GM18519 (cell line): ENCODE measurements around the gene HDAC10.

Source experiments
- ATAC-seq: cut with Tn5 transposase; IDR thresholded peaks from one replicate; pipeline ENCODE4 v1.9.1; 2021; ENCODE audit warnings: mild to moderate bottlenecking, moderate library complexity; ENCODE audit not compliant: unreplicated experiment, low FRiP score

Gene HDAC10

DNA sequence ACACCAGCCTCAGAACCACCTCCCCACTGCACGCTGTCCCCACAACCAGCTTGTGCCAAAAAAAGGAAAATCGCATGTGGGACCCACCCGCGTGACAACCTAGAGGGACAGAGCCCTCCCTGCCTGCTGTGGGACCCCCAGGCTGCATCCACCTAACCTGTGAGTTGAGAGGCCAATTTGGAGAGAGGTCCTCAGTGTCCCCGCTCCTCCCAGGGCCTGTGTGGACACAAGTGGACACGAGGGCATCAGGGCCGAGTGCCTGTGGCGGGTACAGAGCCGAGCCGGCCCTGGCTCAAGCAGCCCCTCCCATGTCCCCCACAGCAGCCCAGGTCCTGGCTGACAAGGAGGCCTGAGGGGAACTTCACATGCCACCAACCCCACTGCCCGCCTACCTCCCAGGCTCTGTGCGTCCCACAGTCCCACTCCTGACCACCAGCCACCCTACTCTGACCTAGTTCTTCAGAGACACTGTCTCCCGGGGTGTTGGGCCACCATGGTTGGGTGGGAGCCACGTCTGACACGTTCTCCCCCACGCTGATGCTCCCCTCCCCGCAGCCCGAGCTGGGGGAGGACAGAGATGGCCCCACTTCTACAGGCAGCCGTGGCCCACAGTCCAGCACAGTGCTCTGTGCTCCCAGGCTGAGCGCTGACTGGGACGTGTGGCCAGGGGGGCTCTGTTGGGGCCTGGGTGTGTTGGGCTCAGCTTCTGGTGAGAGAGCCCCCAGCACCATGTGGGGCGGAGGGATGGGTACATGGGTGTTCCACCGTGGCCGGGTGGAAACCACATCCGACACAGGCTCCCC, 31.1 kb downstream of the HDAC10 start:
- ATAC-seq, result no peak

DNA sequence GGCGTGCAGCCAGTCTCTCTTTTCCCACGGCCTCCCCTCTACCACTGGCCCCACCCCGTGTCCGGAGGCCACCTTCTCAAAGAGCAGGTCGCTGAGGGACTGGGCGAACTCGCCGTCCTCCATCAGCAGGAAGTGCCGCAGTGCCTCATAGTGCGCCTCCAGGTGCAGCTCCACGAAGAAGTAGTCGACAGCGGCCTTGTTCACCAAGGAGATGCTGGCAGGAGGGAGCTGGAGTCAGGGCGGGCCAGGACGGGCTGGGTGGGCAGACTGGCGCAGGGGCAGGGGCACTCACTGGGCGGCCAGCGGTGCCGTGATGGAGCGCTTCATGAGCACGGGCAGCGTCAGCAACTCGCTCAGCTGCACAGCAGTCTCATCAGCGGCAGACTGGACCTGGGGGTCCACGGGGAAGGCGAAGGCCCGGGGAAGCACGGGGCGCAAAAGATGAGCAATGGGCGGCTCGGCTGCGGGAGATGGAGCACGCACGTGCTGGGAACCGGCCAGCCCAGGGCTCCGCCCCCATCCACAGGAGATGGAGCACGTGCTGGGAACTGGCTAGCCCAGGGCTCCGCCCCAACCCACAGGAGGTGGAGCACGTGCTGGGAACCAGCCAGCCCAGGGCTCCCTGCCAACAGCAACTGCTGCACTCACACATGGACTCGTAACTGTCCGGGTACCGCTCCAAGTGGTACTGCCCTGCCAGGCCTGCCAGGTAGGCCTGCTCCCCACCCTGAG, 31.9 kb downstream of the HDAC10 start:
- no peak for ATAC-seq

DNA sequence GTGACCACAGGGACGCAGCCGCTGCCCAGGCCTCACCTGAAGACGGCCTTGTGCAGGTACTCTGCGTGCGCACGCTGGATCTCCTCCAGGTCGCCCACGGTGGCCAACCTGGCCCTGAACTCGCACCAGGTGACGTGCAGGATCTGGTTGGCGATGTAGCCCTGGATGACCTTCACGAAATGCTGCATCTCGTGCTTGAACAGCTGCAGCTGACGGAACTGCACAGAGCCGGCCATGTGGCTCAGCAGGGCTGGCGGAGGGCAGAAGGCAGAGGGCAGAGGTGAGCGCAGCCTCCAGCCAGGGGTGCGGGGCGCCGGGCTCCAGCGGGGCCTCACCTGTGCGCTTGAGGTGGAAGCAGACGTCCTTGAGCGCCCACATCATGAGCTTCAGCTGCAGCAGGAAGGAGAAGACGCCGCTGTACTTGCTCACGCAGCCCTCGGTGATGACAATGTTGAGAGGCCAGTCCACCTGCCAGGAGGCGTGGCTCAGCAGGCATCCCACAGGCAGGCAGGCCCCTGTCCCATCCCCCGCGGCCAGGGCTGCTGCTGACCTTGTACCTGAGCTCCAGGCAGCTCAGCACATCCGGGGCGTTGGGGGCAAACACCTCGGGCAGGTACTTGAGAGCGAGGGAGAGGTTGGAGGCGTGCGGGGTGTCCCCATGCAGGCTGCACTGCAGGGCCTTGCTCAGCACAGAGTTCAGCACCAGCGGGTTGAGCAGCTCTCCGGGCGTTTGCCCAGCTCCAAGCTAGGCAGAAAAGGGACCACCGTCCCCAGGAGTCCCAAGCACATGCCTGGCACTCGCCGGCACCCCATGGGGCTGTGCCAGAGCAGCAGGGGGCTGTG, 32.7 kb downstream of the HDAC10 start:
- ATAC-seq, result no peak

DNA sequence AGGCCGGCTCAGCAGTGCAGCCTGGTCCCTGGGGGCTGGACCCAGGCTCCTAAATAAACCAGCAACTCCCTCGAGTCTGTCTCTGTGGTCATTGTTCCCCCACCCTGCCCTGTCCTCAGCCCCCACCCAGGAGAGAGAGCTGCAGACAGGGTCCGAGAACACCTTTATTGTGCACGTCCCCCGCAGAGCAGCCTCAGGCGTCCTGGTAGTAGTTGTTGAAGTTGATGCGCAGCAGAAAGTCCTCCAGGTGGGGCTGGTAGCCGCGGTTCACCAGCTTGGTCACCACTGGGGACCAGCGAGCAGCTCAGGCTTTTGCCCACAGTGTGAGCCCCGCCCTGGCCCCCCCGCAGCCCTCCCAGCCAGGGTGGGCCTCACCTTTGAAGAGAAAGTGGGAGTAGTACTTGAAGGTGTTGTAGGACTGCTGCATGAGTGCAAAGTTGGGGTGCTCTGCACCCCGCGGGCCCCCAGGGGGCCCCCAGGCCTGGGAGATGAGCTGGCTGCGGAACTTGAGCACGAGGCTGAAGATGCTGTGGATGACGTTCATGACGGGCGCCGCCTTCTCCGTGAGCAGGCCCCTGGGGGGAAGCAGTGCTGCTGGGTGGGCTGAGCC, 33.4 kb downstream of the HDAC10 start:
- ATAC-seq, result no peak

DNA sequence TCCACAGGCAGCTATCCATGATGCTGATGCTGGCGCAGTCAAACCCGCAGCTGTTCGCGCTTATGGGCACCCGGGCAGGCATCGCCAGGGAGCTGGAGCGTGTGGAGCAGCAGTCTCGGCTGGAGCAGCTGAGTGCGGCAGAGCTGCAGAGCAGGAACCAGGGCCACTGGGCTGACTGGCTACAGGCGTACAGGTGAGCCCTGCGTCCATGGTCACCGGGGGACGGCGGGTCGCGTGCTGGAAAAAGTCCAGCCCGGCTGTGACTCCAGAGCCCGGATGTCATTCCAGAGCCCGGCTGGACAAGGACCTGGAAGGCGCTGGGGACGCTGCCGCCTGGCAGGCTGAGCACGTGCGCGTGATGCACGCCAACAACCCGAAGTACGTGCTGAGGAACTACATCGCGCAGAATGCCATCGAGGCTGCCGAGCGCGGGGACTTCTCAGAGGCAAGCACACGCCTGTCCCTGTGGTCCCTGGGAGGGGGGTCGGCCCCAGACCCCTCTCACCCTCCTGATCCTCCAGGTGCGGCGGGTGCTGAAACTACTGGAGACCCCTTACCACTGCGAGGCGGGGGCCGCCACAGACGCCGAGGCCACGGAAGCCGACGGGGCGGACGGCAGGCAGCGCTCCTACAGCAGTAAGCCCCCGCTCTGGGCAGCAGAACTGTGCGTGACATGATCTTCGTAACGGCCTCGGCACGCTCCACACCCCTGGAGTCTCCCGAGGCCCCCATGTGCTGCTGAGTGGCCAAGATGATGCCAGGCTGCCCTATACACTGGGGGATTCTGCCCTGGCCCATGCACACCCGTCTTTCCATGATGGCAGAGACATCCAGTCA, 34.2 kb downstream of the HDAC10 start:
- ATAC-seq, result no peak

DNA sequence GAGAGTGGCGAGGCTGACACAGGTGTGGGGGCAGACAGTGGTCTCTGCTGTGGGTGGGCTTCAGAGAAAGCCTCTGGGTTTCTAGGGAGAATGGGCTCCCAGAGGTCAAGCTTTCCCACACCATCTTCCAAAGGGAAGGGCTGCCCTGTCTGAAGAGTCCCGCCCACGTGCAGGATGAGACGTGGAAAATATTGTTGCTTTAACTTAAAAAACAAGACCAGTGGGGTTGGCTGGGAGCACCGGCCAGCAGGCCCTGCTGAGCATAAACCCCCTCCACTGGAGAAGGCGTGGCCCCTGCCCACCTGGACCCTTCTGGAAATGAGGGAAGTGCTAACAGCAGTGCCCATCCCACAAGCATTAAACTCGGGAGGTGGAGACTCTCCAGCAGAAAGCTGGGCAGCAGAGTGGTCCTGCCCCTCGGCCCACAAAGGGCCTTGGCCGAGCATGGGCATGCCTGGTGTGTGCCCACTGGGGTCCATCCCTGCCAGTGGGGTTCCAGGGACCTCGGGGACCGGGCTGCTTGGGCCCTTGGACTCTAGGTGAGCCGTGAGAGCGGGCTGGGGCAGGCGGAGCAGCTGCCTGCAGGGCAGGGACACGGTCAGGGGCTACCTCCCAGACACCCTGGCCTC, 34.9 kb downstream of the HDAC10 start:
- ATAC-seq, result no peak

DNA sequence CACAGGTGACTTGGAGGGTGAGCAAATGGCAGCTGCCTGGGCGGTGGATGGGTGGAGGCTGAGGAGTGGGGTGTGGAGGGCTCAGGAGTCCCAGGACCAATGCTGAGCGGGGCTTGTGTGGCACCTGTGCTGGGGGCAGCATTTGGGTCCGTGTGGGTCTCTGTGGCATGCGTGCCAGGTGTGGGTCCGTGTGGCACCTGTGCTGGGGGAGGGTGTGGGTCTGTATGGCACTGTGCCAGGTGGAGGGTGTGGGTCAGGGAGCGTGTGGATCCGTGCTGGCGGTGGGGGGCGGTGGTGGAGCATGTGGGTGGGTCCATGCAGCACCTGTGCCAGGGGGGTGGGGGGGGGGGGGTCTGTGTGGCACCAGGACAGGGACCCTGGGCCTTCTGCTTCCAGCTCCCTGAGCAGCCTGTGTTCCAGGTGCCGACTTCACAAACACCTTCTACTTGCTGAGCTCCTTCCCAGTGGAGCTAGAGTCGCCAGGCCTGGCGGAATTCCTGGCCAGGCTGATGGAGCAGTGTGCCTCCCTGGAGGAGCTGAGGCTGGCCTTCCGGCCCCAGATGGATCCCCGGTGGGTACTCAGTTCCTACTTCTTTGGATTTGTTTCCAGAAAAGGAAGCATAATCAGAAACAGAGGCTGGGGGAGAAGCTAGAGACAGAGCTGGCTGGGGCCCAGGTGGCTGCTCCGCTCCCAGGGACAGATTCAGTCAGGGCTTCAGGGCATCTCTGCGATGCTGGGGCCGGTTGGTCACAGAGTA, 35.6 kb downstream of the HDAC10 start:
- no peak for ATAC-seq

DNA sequence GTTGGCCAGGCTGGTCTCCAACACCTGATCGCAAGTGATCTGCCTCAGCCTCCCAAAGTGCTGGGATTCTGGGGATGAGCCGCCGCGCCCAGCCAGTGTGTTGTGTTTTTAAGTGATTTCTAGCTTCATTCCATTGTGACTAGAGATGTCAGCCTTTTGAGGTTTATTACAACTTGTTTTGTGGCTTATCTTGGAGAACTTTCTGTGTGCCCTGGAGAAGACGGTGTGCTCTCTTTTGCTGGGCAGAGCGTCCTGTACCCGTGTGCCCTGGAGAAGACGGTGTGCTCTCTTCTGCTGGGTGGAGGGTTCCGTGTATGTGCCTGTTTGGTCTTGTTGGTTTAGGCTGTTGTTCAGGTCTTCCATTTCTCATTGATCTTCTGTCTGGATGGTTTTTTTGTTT, 37.8 kb downstream of the HDAC10 start:
- ATAC-seq, result no peak

DNA sequence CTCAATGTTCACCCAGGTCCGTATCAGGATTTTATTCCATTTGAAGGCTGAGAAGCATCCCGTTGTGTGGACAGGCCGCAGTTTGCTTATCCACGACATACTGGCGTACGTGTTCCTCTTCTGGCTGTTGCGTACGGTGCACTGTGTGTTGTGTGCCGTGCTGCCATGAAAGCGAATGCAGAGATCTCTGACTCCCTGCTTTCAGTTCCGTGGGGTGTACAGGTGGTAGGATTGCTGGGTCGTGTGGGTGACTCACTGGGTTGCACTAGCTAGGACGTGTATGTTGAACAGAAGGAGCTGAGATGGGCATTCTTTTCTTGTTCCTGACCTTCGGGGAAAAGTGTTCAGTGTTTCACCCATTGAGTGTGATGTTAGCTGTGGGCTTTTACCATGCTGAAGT, 39.9 kb downstream of the HDAC10 start:
- ATAC-seq, result no peak

DNA sequence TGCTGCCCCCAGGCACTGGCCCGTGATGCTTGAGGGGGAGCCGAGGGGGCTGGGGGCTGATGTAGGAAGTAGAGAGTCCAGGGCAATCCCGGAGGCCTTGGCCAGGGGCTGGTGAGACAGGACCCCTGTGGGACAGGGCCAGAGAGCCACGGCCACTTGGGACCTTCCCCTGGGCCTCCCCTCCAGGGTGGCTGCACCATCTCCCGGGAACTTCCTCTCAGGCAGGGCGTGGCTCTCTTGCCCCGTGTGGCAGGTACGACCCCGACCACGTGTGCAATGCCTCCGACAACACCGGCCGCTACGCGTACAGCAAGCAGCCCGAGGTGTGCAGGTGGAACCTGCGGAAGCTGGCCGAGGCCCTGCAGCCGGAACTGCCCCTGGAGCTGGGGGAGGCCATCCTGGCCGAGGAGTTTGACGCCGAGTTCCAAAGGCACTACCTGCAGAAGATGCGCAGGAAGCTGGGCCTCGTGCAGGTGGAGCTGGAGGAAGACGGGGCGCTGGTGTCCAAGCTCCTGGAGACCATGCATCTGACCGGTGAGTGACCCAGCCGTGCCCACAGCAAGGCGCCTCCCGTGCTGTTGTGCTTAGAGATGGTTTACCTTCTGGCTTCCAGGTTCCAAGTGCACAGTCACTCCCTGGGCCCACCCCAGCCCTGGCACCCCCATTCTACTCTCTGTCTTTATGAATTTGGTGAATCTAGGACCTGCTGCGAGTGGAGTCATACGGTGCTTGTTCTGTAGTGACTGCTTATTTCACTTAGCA, 40.5 kb downstream of the HDAC10 start:
- no peak for ATAC-seq

DNA sequence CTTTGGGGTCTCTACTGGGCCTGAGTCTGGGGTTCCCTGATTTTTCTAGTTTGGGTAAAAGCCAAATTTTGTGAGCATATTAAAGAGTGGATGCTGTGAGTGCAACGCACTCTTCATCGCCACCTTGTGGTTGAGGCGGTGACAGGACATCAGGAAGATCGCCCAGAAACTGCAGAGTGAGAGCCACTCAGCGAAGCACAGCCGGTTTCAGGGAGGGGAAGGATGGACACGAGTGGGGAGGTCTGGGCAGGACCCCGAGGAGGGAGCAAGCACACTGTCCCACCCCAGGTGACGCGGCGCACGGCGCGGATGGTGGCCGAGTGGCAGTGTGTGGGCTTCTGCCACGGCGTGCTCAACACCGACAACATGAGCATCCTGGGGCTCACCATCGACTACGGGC, 41.2 kb downstream of the HDAC10 start:
- ATAC-seq, result no peak

DNA sequence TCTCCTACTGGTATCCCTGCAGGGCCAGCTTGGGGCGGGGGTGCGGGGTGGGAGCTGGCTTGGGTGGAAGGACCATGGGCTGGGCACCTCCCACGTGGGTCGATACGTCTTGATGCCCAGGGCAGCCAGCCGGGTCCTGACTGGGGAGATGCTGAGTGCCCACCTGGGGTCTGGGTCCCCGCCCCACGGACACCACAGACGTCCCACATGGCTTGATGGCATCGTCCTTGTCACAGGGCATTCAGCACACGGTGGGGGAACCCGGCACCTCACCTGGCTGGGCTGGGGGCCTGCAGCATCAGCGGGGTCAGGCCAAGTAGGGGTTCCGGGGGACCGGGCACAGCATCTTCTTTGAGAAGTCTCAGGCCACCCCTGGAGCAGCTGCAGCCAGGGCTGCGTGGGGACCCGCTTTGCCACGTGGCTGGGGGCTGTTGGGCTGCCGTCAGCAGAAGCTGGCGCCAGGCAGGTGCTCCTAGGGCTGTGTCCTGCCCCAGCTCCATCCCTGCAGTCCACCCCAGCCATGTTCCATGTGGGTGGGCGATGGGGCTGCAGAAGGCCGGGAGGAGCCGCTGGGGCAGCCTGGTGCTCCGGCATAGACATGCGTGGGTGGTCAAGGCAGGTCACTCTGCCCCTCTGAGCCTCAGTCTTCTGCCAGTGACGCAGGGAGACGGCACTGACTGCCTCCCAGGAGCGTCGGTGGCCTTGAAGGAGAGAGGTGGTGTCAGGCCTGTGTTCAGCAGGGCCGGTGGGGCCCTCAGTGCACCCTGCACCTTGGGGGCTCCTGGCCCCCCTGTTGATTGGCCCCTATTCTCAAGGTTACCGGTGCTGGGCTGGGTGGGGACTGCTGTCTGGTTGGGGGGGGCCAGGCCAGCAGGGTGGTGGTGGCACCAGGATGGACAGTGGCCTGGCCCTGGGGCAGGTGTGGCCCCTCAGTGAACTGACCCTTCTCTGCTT, 41.8 kb downstream of the HDAC10 start:
- no peak for ATAC-seq

DNA sequence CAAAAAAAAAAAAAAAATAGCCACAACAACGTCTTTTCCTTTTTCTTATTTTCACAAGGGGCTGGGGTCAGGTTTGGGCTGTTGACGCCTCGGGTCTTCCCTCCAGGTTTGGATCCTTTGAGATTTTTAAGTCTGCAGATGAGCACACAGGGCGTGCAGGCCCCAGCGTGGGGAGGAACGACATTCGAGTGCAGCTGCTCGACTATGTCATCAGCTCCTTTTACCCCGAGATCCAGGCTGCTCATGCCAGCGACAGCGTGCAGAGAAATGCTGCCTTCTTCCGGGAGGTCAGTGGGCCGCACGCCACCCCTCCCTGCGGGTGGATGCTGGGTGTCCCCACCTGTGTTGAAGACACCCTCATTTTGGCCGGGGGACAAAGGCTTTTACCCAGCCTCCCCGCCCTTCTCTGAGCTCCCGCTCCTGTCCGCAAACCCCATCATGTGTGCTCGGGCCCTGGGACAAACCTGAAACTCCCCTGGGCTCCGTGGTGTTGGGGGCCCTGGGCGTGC, 42.6 kb downstream of the HDAC10 start:
- no peak for ATAC-seq

DNA sequence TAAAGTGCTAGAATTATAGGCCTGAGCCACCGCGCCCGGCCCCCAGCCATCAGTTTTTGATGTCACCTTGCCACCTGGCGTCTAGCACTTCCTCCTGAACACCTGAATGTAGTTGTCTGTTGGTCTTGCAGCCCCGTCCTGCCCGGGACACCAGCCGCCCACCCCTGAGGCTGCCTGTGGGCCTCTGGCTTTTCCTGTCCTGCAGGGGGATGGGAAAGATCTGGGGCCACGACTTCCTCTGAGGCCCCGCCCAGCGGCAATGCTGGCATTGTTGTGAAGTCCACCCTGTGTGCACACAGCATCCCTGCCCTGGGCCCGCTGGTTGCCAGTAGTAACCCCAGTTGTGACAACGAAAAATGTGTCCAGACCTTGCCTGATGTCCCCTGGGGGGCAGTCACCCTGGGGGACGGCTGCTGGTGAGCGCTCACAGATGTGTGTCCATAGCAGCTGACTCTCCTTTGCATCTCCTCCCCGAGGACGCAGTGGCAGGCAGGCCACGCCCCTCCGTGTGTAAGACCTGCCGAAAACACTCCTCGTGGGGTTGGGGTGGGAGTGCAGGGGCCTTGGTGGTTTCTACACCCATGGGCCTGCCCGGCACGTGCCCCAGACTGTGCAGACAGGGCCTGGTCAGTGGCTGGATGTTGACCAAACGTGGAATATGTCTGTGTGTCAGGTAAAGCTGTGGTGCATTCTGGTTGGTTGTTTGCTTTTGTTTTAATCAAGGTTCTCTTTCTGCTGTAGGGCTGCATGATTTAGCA, 43.5 kb downstream of the HDAC10 start:
- ATAC-seq, result no peak

DNA sequence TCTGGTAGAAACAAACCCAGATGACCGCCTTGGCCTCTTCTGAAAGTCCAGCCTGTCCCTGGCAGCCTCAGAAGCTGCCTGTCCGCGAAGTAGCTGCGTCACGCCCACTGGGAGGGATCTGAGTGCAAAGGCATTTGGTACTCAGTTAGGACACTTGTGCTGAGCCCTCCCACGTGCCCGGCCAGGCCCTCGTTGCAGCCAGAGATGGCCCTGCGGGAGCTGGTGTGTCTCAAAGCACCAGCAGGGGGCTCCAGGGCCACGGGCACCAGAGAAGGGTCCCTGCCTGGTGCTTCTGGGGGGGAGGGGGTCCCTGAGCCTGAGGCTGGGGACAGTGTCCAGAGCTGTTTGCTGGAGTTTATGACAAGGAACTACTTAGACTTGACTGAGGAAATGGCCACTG, 44.5 kb downstream of the HDAC10 start:
- no peak for ATAC-seq
